ENCODE measurements around the gene PLK3. TPM values are rescaled to one million over a fixed set of nuclear protein-coding genes. Genes with fewer than 3 reads are reported as not detected.

PLK3 gene
- total and polyA plus RNA-seq, 9 of the 15 experiments (the other 6 are each of a cell fraction or from before 2014, with no cell fraction given) = 0.52 to 22.7 (median 11.0) TPM

DNA sequence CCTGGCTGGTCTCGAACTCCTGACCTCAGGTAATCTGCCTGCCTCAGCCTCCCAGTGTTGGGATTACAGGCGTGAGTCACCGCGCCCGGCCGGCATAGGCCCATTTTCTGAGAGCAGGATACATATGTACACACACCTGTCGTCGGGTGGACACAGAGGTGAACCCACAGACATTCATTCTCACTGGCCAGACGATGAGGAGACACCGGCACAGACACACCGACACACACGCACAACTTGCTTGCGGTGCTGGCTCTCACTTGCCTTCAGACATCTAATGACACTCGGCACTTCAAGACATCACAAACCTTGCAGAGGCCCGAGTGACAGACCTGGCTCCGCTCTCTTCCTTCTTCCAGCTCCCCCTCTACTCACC lies 42.3 kb downstream of the PLK3 start (continued):
- TF ChIP-seq, protein P1, sequence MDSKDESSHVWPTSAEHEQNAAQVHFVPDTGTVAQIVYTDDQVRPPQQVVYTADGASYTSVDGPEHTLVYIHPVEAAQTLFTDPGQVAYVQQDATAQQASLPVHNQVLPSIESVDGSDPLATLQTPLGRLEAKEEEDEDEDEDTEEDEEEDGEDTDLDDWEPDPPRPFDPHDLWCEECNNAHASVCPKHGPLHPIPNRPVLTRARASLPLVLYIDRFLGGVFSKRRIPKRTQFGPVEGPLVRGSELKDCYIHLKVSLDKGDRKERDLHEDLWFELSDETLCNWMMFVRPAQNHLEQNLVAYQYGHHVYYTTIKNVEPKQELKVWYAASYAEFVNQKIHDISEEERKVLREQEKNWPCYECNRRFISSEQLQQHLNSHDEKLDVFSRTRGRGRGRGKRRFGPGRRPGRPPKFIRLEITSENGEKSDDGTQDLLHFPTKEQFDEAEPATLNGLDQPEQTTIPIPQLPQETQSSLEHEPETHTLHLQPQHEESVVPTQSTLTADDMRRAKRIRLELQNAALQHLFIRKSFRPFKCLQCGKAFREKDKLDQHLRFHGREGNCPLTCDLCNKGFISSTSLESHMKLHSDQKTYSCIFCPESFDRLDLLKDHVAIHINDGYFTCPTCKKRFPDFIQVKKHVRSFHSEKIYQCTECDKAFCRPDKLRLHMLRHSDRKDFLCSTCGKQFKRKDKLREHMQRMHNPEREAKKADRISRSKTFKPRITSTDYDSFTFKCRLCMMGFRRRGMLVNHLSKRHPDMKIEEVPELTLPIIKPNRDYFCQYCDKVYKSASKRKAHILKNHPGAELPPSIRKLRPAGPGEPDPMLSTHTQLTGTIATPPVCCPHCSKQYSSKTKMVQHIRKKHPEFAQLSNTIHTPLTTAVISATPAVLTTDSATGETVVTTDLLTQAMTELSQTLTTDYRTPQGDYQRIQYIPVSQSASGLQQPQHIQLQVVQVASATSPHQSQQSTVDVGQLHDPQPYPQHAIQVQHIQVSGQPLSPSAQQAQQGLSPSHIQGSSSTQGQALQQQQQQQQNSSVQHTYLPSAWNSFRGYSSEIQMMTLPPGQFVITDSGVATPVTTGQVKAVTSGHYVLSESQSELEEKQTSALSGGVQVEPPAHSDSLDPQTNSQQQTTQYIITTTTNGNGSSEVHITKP (IDR thresholded peaks at IDR 0.05; ENCODE audit: partially characterized antibody) = no peak
- TF ChIP-seq, protein P2, sequence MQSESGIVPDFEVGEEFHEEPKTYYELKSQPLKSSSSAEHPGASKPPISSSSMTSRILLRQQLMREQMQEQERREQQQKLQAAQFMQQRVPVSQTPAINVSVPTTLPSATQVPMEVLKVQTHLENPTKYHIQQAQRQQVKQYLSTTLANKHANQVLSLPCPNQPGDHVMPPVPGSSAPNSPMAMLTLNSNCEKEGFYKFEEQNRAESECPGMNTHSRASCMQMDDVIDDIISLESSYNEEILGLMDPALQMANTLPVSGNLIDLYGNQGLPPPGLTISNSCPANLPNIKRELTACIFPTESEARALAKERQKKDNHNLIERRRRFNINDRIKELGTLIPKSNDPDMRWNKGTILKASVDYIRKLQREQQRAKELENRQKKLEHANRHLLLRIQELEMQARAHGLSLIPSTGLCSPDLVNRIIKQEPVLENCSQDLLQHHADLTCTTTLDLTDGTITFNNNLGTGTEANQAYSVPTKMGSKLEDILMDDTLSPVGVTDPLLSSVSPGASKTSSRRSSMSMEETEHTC (IDR thresholded peaks at IDR 0.05) = no peak
- TF ChIP-seq RFX1 (IDR thresholded peaks at IDR 0.05) = no peak
- no peak for TF ChIP-seq PHF21A (IDR thresholded peaks at IDR 0.05; ENCODE audit: borderline replicate concordance, low read depth)
- TF ChIP-seq, protein P3, sequence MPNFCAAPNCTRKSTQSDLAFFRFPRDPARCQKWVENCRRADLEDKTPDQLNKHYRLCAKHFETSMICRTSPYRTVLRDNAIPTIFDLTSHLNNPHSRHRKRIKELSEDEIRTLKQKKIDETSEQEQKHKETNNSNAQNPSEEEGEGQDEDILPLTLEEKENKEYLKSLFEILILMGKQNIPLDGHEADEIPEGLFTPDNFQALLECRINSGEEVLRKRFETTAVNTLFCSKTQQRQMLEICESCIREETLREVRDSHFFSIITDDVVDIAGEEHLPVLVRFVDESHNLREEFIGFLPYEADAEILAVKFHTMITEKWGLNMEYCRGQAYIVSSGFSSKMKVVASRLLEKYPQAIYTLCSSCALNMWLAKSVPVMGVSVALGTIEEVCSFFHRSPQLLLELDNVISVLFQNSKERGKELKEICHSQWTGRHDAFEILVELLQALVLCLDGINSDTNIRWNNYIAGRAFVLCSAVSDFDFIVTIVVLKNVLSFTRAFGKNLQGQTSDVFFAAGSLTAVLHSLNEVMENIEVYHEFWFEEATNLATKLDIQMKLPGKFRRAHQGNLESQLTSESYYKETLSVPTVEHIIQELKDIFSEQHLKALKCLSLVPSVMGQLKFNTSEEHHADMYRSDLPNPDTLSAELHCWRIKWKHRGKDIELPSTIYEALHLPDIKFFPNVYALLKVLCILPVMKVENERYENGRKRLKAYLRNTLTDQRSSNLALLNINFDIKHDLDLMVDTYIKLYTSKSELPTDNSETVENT (CRISPR knock-in tag; IDR thresholded peaks at IDR 0.05) = no peak
- no peak for TF ChIP-seq DIDO1 (tag; IDR thresholded peaks at IDR 0.05; ENCODE audit: low read depth)
- no peak for TF ChIP-seq NCOA4 (IDR thresholded peaks at IDR 0.05; ENCODE audit: partially characterized antibody)
- TF ChIP-seq, protein P4, sequence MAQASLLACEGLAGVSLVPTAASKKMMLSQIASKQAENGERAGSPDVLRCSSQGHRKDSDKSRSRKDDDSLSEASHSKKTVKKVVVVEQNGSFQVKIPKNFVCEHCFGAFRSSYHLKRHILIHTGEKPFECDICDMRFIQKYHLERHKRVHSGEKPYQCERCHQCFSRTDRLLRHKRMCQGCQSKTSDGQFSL (CRISPR knock-in tag; IDR thresholded peaks at IDR 0.05) = no peak
- TF ChIP-seq, protein P4 (tag; IDR thresholded peaks at IDR 0.05) = no peak
- TF ChIP-seq ZNF239 (CRISPR knock-in tag; IDR thresholded peaks at IDR 0.05) = no peak
- TF ChIP-seq PTRF (tag; IDR thresholded peaks at IDR 0.05) = no peak
- TF ChIP-seq, protein P5, sequence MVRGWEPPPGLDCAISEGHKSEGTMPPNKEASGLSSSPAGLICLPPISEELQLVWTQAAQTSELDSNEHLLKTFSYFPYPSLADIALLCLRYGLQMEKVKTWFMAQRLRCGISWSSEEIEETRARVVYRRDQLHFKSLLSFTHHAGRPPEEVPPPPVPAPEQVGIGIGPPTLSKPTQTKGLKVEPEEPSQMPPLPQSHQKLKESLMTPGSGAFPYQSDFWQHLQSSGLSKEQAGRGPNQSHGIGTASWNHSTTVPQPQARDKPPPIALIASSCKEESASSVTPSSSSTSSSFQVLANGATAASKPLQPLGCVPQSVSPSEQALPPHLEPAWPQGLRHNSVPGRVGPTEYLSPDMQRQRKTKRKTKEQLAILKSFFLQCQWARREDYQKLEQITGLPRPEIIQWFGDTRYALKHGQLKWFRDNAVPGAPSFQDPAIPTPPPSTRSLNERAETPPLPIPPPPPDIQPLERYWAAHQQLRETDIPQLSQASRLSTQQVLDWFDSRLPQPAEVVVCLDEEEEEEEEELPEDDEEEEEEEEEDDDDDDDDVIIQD (CRISPR knock-in tag; IDR thresholded peaks at IDR 0.05) = no peak
- no peak for TF ChIP-seq TBL1XR1 (IDR thresholded peaks at IDR 0.05; ENCODE audit: low read length in 2 of 2)
- no peak for TF ChIP-seq CBFB (CRISPR knock-in tag; IDR thresholded peaks at IDR 0.05)
- TF ChIP-seq HMG20B (CRISPR knock-in tag; IDR thresholded peaks at IDR 0.05) = no peak
- TF ChIP-seq ZNF695 (CRISPR knock-in tag; IDR thresholded peaks at IDR 0.05) = no peak
- TF ChIP-seq, protein P6, sequence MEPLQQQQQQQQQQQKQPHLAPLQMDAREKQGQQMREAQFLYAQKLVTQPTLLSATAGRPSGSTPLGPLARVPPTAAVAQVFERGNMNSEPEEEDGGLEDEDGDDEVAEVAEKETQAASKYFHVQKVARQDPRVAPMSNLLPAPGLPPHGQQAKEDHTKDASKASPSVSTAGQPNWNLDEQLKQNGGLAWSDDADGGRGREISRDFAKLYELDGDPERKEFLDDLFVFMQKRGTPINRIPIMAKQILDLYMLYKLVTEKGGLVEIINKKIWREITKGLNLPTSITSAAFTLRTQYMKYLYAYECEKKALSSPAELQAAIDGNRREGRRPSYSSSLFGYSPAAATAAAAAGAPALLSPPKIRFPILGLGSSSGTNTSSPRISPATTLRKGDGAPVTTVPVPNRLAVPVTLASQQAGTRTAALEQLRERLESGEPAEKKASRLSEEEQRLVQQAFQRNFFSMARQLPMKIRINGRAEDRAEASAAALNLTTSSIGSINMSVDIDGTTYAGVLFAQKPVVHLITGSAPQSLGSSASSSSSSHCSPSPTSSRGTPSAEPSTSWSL (CRISPR knock-in tag; IDR thresholded peaks at IDR 0.05; ENCODE audit: borderline replicate concordance) = no peak
- no peak for TF ChIP-seq SMARCB1 (IDR thresholded peaks at IDR 0.05; ENCODE audit: insufficient read length, low read depth)
